ENCODE data around the gene RUFY4.
"Not testable (repeated sequence)": the region's sequence is repeated elsewhere in the genome, so short reads cannot be mapped to it uniquely, and the experiment has no call there.

Gene RUFY4

DNA sequence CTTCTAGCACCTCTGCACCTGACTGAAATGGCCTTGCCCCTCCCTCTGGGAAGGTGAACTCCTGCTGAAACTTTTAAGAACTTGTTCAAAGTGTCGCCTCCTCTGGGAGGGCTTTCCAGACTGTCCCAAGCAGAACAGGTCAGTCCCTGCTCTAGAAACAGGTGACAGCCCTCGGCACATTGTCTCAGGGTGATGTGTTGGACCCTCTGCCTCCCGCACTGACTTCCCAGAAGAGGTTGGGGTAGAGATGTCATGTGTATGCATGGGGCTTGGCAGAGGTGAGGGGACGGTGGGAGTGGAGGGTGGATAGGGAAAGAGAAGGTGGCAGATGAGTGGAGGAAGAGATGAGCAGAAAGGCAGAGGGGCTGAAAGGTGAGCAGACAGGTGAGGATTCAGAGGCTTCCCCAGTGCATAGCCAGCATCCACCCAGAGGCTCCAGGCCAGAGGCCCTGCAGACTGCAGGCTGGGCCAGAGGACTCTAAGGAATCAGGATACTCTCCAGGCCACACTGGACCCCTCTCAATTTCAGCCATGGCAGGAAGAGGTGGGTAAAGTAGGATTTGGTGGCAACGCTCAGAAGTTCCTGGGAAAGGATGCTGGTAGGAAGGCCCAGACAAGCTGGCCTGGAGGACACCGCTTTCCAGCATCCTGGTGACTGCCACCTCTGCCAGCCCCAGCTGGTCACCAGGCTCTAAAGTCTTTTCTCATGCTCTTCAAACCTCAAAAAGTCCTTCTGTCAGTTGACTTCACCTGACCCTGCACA lies 41.4 kb upstream of the RUFY4 start:
- ATAC-seq (replicated peaks) (no peak), DNase-seq (no peak)
- Mint-ChIP-seq H3K27ac (peak overlapping the region in 1 of 2 donors; percentile 9), H3K4me1 (ENCODE audit: low read depth in 2 of 2) (no peaks in the 10 kb centered on the region), H3K27me3 (no peaks in the 10 kb centered on the region), H3K4me3 (no peak overlapping the region), H3K9me3 (no peaks in the 10 kb centered on the region), H3K36me3 (ENCODE audit: insufficient read depth) (no peaks in the 10 kb centered on the region)

DNA sequence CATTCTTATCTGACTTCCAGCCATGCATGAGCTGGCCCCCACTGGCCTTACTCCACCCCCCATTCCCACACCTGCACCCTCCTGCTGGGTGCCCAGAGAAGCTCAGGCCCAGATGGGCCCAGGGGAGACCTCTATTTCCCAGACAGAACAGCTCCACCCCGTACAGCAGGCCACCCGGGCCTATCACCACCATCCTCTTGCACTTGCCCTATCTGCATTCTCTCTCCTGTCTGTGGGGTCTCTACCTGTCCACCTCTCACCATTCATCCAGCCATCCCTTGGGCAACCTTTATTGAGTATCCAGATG lies 40.9 kb upstream of the RUFY4 start:
- ATAC-seq (replicated peaks) (no peak), DNase-seq (no peak)
- no peak overlapping the region for H3K4me3 Mint-ChIP-seq
- H3K36me3 Mint-ChIP-seq (ENCODE audit: insufficient read depth), result no peaks in the 10 kb centered on the region
- peak overlapping the region in 1 of 2 donors; percentile 9 for H3K27ac Mint-ChIP-seq
- H3K9me3 Mint-ChIP-seq, result no peaks in the 10 kb centered on the region
- H3K4me1 Mint-ChIP-seq (ENCODE audit: low read depth in 2 of 2), result no peaks in the 10 kb centered on the region
- no peaks in the 10 kb centered on the region for H3K27me3 Mint-ChIP-seq

DNA sequence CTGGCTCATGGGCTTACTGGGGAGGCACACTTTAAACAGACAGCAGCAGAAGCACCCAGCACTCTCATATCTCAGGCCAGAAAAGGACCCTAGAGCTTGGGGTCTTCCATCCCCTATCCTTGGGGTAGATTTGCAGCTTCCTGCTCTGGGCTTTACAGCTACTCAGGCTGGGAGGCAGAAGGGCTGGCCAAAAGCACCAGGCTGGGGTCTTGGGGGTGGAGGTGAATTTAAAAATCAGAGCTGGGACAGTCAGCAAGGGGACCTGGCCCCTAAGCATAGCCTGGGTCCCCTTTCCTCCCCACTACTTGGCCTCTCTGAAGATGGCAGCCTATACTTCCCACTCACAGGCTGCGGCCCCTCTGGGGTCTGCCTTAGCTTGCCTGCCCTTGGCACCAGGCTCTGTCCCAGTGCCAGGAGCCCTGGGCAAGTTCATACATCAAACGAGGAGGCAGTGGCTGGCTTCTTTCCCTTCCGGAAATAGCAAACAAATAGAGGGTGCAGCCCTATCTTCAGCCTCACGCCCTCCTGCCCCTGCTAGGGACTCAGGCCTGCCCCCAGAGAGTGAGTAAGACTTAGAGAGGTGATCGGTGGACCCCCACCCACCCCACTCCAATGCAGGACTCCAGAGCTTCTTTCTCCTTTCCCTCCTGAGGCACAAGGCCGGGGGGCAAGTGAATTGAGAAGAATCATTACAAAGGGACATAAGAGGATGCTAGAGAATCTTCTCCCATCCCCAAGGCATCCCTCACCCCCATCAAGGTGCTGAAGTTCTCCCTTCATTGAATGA lies 40.3 kb upstream of the RUFY4 start:
- Mint-ChIP-seq H3K27me3 (no peaks in the 10 kb centered on the region), H3K9me3 (no peaks in the 10 kb centered on the region), H3K4me3 (no peak overlapping the region), H3K27ac (peak overlapping the region in 1 of 2 donors; percentile 9), H3K36me3 (ENCODE audit: insufficient read depth) (no peaks in the 10 kb centered on the region), H3K4me1 (ENCODE audit: low read depth in 2 of 2) (no peaks in the 10 kb centered on the region)
- DNase-seq (no peak), ATAC-seq (replicated peaks) (no peak)

DNA sequence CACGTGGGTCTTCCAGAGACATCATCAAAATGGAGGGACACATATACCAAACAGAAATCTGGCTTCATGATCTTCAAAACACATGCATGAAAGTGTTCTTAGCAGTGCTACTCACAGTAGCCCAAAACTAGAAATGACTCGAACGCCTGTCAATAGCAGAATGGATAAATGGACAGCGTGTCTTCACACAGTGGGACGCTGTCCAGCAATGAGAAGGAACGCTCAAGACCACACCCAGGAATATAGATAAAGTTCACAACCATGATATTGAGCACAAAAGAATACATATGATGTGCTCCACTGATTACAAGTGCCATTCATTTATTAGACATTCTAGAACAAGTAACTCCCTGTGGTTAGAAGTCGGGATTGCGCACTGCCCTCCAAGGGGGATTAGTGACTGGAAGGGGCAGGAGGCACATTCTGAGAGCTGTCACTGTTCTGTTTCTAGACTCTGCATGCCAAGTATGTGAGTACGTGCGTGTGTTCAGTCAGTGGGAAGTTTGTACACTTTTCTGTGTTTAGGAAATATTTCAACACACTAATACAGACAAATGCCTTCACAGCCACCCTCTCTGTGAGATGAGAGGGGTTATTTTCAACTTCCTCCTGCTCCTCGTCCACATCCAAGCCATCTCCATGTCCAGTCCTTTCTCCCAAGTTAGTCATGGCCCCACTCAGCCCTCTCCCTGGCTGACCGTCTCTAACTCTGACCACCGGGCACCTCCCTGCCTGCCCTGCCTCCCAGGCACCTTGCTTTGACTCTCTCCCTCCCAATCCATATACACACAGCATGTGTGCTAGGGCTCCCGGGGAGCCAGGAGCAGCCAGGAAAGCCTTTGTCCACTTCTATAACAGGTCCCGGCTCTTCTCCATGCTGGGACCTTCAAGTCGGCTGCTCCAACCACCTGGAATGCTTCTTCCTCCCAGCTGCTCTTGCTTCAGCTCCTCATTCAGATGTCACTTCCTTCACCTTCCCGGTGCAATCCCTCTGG lies 39.4 kb upstream of the RUFY4 start:
- H3K4me3 Mint-ChIP-seq, result no peak overlapping the region
- no peak for ATAC-seq (replicated peaks)
- no peak overlapping the region for H3K27ac Mint-ChIP-seq
- H3K9me3 Mint-ChIP-seq, result no peaks in the 10 kb centered on the region
- H3K27me3 Mint-ChIP-seq, result no peaks in the 10 kb centered on the region
- no peak for DNase-seq
- H3K36me3 Mint-ChIP-seq (ENCODE audit: insufficient read depth), result no peaks in the 10 kb centered on the region
- H3K4me1 Mint-ChIP-seq (ENCODE audit: low read depth in 2 of 2), result peaks cover 0 to 4% of the 10 kb centered on the region in 2 donors

DNA sequence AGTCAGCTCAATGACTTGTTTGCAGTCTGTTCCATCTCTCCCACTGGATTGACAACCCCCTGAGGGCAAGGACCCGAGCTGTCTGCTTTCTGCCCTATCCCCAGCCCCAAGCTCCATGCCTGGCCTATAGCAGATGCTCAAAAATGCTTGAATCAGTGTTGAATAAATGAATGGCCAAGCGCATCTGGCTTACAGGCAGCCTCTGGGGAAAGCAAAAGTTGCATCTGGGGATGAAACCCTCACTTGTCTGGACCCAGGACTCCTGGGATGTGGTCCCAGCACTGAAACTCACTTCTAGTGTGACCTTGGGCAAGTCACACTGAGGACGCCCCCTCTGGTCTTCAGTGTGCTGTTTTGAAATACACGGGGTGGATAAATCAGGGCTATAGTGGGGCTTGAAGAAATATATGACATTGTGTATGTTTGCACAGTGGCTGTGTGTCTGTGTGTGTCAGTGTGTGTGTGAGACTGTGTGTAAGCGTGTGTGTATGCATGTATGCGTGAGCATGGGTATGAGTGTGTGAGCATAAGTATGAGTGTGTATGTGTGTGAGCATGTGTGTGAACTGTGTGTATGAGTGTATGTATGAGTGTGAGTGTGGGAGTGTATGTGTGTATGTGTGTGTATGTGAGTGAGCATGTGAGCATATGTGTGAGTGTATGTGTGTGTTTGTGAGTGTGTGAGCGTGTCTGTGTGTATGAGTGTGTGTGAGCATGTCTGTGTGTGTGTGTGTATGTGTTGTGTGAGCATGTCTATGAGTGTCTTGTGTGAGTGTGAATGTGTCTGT lies 38.5 kb upstream of the RUFY4 start:
- Mint-ChIP-seq H3K4me3 (no peak overlapping the region), H3K9me3 (no peaks in the 10 kb centered on the region), H3K27ac (no peak overlapping the region), H3K36me3 (ENCODE audit: insufficient read depth) (no peaks in the 10 kb centered on the region), H3K27me3 (no peaks in the 10 kb centered on the region), H3K4me1 (ENCODE audit: low read depth in 2 of 2) (peaks cover 0 to 5% of the 10 kb centered on the region in 2 donors)
- DNase-seq (no peak), ATAC-seq (replicated peaks) (no peak)

DNA sequence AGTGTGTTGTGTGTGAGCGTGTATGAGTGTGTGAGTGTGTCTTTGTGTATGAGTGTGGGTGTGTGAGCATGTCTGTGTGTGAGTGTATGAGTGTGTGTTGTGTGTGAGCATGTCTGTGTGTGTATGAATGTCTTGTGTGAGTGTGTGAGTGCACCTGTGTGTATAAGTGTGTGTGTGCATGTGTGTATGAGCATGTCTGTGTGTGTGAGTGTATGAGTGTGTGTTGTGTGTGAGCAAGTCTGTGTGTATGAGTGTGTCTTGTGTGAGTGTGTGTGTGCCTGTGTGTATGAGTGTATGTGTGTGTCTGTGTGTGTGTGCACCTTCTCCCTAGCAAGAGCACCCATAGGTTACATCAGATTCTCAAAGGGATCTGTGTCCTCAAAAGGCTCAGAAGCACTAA lies 37.8 kb upstream of the RUFY4 start:
- Mint-ChIP-seq H3K36me3 (ENCODE audit: insufficient read depth) (no peaks in the 10 kb centered on the region), H3K27ac (no peak overlapping the region), H3K4me3 (no peak overlapping the region)

DNA sequence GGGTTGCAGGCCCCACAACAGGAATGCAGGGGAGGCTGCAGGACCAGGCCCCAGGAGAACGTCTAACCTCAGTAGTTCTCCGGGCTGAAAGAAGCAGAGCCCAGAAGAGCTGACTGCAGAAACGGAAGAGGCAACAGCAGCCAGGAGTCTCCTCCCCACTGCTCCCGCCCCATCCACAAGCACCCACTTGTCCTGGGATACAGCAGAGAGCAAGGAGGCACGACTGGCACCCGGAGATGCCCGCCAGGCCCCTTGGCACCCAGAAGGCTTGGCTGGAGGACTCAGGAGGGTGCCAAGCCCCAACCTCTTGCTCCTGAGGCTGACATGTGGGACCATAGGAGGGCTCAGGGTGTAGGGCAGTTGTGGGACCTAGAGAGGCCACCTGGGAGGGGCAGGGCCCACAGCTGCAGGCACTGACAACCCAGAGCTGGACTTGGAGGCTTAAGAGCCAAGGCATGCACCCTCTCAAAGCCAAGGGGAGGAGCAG lies 37.2 kb upstream of the RUFY4 start:
- no peak overlapping the region for H3K4me3 Mint-ChIP-seq
- no peaks in the 10 kb centered on the region for H3K36me3 Mint-ChIP-seq (ENCODE audit: insufficient read depth)
- H3K9me3 Mint-ChIP-seq, result no peaks in the 10 kb centered on the region
- no peak for ATAC-seq (replicated peaks)
- H3K4me1 Mint-ChIP-seq (ENCODE audit: low read depth in 2 of 2), result peaks cover 0 to 5% of the 10 kb centered on the region in 2 donors
- no peak overlapping the region for H3K27ac Mint-ChIP-seq
- DNase-seq, result no peak
- no peaks in the 10 kb centered on the region for H3K27me3 Mint-ChIP-seq

More for the DNA sequence above, 37.8 kb upstream of the RUFY4 start:
- Mint-ChIP-seq H3K4me1 (ENCODE audit: low read depth in 2 of 2) (peaks cover 0 to 5% of the 10 kb centered on the region in 2 donors), H3K9me3 (no peaks in the 10 kb centered on the region), H3K27me3 (no peaks in the 10 kb centered on the region)
- ATAC-seq (replicated peaks) (no peak), DNase-seq (no peak)

DNA sequence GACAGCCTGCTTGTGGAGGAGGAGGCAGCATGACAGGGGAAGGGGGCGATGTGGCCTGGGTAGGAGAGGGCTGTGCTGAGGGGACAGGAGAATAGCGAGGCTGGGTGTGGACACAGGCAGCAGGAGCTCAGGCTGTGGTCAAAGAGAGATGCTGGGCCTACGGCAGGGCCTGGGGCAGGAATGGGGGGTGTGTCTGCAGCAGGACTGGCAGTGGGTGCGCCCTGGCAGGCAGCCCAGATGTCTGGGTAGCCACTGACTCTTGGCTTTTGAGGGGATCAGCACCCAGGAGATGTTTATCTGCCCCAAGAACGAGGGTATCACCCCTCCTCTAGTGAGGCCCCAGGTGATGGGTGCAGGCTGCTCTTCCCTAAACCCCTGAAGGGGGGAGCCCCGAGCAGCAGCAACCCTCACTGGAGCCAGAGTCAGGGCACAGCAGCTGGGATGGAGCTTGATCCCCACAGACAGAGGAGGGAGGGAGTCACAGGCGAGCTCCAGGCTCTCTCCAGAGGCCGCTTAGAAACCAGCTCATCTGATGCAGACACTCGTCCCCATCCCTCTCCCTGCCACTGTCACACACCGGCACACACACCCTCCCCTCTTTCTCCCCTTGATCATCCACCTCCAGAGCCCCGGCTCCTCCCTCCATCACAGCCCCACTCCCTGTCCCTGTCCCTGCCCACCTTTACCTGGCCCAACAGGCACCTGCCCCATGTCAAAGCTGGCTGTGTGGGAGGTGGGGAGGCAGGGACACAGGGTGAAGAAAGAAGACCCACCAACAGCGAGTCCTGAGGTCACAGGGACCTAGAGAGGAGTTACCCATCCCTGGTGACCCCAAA lies 36.5 kb upstream of the RUFY4 start:
- H3K27ac Mint-ChIP-seq, result peak overlapping the region; percentile 8 to 56
- ATAC-seq (replicated peaks), result no peak
- DNase-seq, result no peak
- no peak overlapping the region for H3K4me3 Mint-ChIP-seq
- peaks cover 0 to 5% of the 10 kb centered on the region in 2 donors for H3K4me1 Mint-ChIP-seq (ENCODE audit: low read depth in 2 of 2)
- no peaks in the 10 kb centered on the region for H3K9me3 Mint-ChIP-seq
- no peaks in the 10 kb centered on the region for H3K36me3 Mint-ChIP-seq (ENCODE audit: insufficient read depth)
- H3K27me3 Mint-ChIP-seq, result no peaks in the 10 kb centered on the region

DNA sequence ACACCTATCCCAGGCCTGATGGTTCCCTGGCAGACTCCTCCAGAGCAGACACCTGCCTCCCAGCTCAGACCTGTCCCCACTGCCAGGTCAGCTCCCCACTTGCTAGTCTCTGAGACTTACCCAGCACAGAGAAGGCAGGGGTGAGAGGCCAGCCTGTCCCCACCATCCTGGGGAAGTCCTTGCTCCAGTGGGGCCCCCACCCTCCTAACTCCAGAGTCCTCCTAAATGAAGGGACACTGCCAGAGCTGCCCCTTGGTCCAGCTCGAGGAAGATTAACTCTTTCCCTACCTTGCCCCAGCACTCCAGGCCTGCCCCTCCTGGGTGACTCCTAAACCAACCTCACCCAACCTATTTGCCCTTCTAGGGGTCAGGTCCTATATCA lies 35.9 kb upstream of the RUFY4 start:
- DNase-seq, result no peak
- Mint-ChIP-seq H3K9me3 (no peaks in the 10 kb centered on the region), H3K27ac (peak overlapping the region; percentile 8 to 56)

DNA sequence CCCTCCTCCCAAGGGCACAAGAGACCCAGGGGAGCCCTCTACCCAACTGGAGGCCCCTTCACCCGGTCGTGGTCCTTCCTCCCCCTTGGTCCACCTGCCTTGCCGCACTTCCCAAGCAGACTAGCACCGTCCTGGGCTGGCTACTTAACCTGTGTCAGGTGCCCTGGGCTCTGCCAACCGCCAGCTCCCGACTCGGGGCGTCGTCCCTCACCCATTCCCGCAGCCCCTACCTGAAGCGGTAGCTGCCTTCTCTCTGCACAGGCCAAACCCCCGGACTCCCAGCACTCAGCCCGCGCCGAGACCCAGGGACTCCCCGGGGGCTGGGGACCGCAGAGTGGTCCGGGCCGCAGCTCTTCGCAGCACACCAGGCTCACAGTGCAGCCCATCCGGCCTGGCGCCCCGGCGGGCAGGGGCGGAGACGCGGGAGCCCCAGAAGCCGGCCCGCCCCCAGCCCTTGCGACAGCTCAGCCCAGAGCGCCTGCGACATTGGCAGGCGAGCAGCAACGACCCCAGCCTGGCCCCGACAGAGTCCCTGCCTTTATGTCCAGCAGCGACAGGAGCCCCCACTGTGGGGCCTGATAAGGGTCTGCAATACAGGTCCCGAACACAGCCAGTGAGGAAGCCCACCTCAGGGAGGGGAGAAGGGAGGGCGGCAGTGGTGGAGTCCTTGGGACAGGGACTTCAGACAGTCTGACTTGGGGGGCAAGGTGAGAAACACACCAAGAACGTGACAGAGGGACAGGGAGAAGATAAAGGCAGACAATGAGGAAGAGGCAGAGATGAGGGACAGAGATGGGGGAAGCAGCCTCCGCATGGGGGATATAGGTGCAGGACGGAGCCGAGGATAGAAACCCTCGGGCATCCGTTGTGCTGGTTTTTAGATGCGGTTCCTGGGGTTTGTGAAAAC lies 35.2 kb upstream of the RUFY4 start:
- DNase-seq (no peak), ATAC-seq (replicated peaks) (peak; percentile 13)
- Mint-ChIP-seq H3K9me3 (no peaks in the 10 kb centered on the region), H3K4me3 (peak overlapping the region; percentile 63 to 64), H3K36me3 (ENCODE audit: insufficient read depth) (no peaks in the 10 kb centered on the region), H3K27me3 (peaks cover 7 to 10% of the 10 kb centered on the region in 2 donors), H3K4me1 (ENCODE audit: low read depth in 2 of 2) (peaks cover 2 to 5% of the 10 kb centered on the region in 2 donors), H3K27ac (no peak overlapping the region)

More for the DNA sequence above, 35.9 kb upstream of the RUFY4 start:
- Mint-ChIP-seq H3K4me3 (no peak overlapping the region), H3K27me3 (peaks cover under 1 to 5% of the 10 kb centered on the region in 2 donors), H3K36me3 (ENCODE audit: insufficient read depth) (no peaks in the 10 kb centered on the region), H3K4me1 (ENCODE audit: low read depth in 2 of 2) (peaks cover 0 to 5% of the 10 kb centered on the region in 2 donors)
- no peak for ATAC-seq (replicated peaks)

DNA sequence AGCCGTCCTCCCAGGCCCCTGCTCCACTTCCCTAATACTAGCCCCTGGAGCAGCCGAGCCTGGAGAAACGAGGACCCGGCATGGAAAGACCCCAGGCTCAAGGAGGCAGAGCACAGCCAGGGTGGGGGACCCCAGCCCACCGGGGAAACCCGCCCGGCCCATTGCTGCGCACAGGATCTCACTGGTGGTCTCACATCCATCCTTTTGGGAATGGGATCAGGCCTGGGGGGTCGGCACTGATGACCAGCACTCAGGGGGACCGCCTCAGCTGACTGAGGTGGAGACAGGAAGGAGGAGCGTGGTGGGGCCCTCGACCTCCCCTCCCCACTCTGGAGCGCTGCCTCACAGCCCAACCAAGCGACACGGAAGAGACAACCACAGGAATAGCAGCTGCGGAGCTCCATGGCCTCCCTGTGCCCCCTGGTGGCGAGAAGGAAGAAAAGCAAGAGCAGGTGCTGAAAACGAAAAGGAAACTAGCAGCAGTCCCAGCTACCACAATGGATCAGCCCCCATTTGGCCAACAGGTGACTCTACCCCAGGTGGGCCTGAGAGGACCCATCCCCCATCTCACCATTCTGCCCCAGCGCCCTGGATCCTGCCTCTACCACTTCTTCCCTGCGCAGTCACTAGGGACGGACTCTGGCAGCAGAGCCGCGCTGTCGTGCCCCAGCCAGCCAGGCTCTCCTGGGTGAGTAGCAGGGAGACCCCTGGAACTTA lies 34.4 kb upstream of the RUFY4 start:
- Mint-ChIP-seq H3K4me3 (peak overlapping the region; percentile 63 to 64), H3K27me3 (peaks cover 15 to 17% of the 10 kb centered on the region in 2 donors), H3K27ac (peak overlapping the region in 1 of 2 donors; percentile 4)
- not testable (repeated sequence) for H3K4me1 Mint-ChIP-seq (ENCODE audit: low read depth in 2 of 2); H3K9me3 Mint-ChIP-seq; H3K36me3 Mint-ChIP-seq (ENCODE audit: insufficient read depth)
- DNase-seq (peak; percentile 50 to 66 (median 52)), ATAC-seq (replicated peaks) (peak; percentile 93)

All from effector memory CD8-positive, alpha-beta T cell (primary cell).